GM19023 (cell line): ENCODE measurements around the gene ACR.

Experiments
- ATAC-seq: cut with Tn5 transposase; IDR thresholded peaks from one replicate; pipeline ENCODE4 v1.9.1; 2021; ENCODE audit warnings: mild to moderate bottlenecking, moderate library complexity; ENCODE audit not compliant: unreplicated experiment

Gene ACR

DNA sequence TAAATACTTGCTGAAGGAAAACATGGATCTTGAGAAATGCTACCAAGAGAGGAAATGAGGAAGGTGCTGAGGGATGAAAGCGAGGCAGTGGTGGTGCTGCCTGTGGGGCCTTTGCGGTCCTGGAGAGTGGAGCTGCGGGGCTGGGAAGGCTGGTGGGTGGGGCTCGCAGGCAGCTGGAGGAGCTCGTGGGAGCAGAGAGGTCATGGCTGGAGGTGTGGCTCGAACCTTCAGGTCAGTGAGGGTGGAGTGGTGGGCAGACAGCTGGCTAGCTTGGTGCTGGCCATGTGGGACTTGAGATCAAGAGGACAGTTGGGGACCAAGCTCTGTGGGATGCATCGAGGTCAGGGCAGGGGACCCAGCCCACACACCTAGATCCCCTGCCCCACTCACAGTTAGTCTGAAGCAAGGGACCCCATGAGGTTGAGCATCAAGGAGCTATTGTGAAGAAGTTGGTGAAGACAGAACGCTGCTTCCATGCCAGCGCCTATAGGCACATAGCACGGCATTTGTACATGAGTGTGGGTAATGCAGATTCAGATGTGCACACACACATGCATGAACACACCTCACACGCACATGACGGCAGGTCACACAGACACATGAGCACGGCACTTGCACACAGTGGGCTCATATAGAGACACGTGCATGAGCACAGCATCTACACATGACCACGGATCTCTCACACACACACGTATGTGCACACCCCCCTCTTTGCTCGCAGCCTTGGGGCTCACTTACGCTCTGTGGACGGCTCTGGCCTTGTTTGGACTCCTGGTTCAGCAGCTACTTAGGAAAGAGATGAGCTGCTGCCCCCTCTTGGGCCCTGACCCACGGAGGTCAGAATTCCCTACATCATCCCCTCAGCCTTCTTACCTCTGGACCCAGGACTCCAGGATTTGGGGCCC lies 34.9 kb upstream of the ACR start:
- ATAC-seq: no peak

DNA sequence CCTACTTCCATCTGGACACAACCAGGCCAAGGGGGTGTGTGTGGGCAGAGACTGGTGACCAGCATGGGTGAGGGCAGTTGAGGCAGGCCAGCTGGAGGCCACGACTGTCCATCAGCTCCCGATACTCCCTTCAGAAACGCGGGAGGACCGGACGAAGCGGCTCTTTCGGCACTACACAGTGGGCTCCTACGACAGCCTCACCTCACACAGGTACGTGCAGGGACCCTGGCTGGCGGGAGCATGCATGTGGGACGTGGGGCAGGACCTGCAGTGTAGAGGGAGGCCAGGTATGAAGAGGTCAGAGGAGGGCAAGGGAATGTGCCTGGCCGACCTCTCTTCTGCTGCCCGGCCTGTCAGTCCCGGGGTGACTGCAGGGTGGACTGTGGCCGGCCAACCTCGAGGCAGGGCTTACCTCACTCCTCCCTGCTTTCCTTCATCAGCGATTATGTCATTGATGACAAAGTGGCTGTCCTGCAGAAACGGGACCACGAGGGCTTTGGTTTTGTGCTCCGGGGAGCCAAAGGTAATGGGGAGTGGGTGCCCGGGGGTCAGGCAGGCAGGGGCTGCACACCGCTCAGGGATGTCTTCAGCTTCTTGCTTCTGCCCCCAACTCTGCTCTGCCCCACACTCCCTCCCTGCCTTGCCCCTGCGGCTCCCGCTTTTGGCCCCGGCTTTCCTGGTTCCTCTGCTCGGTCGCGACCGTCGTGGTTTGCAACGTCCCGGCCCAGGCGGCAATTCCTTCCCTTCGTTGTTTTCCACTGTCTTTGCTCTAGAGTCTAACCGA lies 34.1 kb upstream of the ACR start:
- ATAC-seq: no peak

DNA sequence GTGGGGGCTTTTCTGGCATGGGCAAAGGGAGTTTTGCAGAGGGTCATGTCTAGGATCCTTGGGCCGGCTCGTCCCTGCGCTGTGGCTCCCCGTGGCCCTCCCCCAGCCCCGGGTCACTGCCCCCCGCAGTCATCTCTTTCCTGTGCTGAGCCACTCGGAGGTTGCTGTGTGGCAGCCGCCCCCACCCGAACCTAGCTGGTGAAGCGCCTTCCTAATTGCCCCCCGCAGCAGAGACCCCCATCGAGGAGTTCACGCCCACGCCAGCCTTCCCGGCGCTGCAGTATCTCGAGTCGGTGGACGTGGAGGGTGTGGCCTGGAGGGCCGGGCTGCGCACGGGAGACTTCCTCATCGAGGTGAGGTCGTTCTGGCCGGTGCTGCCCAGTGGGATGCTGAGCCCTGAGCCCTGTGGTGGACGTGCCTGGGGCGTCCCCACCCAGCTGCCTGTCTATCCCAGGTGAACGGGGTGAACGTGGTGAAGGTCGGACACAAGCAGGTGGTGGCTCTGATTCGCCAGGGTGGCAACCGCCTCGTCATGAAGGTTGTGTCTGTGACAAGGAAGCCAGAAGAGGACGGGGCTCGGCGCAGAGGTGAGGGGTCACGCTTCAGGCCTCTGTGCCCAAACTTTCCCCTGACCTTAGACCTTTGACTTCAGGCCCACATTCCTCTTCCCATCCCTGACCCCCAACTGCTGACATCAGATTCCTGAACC lies 33.3 kb upstream of the ACR start:
- ATAC-seq: no peak

DNA sequence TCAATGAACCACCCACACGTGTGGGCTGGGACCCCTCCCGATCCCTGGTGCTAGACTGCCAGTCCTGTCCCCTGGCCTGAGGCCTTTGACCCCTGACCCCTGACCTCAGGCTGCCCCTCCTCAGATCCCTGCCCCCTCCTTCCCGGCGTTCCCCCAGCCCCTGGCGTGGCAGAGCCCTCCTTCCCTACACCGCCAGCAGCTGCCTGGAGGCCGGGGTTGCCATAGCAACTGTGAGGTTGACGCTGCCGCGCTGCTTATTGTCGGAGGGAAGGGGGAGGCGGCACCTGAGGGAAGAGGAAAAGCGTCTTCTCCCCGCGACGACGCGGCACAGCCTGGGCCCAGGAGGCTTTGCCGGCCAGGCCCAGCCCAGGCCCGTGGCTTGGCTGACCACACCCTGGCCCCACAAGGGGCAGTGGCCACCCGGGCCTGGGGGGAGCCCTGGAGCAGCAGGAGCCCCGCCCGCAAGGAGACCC lies 32.7 kb upstream of the ACR start:
- ATAC-seq: no peak

DNA sequence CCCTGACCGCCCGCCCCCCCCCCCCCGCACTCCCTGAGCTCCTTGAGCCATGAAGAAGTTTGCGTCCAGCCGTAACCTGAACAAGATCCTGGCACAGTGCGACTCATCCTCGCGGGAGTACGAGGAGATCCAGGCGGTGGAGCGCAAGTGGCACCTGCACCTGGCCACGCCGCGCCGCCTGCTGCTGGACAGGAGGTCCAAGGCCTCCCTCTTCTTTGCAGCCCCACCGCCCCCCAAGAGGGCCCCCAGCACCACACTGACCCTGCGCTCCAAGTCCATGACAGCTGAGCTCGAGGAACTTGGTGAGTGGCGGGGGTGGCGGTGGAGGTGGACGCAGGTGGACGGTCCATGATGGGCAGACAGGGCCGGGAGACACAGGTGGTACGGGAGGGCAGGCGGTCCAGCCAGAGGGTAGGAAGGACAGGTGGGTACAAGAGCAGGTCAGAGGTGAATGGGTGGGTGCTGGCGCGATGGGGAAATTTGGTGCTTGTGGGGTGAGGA lies 32.1 kb upstream of the ACR start:
- no peak for ATAC-seq

DNA sequence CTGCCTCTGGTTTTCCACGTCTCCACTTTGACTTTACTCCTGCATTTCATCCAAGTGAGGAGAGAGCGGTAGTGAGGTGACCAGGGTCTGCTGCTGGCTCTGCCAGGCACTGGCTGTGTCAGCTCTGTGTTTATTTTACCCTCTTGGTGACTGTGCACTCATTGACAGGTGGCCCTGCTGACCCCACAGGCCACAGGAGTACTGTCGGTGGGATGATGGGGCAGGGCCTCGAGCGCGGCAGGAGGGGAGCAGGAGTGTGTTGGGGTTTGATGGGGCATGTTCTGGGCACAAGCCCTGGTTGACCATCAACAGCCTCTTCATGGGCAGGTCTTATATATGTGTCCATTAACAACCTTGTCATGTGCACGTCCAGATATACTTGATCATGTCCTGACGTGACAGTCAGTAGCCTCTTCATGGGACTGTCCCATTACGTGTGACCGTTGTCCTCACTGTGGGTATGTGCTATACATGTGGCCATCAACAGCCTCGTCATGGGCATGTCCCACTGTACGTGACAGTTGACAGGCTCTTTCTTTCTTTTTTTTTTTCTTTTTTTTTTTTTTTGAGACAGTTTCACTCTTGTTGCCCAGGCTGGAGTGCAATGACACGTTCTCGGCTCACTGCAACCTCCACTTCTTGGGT lies 31.4 kb upstream of the ACR start:
- no peak for ATAC-seq

DNA sequence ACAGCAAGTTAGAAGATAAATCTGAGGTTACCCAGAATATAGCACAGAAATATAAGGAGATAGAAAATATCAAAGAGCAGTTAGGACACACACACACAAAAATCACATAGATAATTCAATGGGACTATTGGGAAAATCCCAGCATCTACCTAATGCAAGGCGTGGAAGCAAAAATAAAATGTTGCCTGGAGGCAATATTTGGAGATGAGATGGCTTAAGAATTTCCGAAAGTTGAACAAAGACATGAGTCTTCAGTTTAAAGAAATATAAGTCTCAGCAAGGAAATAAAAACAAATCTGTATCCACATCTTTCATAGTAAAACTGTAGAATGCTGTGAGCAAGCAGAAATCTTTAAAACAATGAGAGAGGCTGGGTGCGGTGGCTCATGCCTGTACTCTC lies 29.5 kb upstream of the ACR start:
- no peak for ATAC-seq

DNA sequence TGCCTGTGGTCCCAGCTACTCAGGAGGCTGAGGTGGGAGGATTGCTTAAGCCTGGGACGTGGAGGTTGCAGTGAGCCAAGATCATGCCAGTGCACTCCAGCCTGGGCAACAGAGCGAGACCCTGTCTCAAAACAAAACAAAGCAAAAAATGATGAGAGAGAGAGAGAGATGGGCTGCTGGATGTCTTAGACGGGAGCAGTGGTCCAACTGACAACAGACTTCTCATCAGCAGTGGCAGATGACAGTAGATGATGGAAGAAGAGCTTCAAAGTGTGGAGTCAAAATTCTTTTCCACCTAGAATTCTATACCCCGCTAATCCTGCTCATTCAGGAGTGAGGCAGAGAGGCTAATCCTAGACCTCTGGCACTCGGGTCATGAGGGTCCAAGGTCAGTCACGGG lies 29.0 kb upstream of the ACR start:
- ATAC-seq: no peak

DNA sequence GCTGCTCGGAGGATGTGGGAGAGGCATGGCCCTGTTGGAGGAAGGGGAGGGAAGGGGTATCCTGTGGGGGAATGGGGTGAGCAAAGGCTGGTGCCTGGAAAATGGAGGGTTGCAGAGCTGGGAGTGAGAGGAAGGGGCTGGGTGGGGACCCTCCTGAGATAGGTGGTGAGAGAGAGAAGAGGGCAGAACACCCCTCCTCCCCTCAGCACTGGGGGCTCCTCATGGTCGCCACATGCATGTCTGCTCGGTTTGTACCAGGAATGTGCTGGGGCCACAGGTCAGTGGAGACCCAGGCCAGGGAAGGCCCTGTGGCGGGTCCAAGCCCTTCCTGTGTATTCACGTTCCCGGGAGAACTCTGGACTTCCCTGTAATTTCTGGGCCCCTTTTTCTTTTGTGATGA lies 27.8 kb upstream of the ACR start:
- no peak for ATAC-seq

DNA sequence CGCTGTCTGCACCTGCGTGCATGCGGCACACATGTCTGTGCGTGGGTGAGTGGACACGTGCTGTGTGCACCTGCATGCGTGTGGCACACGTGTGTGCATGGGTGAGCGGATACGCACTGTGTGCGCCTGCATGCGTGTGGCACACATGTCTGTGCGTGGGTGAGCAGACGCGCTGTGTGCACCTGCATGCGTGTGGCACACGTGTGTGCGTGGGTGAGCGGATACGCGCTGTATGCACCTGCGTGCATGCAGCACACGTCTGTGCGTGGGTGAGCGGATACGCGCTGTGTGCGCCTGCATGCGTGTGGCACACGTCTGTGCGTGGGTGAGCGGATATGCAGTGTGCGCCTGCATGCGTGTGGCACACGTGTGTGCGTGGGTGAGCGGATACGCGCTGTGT lies 27.1 kb upstream of the ACR start:
- ATAC-seq: no peak

DNA sequence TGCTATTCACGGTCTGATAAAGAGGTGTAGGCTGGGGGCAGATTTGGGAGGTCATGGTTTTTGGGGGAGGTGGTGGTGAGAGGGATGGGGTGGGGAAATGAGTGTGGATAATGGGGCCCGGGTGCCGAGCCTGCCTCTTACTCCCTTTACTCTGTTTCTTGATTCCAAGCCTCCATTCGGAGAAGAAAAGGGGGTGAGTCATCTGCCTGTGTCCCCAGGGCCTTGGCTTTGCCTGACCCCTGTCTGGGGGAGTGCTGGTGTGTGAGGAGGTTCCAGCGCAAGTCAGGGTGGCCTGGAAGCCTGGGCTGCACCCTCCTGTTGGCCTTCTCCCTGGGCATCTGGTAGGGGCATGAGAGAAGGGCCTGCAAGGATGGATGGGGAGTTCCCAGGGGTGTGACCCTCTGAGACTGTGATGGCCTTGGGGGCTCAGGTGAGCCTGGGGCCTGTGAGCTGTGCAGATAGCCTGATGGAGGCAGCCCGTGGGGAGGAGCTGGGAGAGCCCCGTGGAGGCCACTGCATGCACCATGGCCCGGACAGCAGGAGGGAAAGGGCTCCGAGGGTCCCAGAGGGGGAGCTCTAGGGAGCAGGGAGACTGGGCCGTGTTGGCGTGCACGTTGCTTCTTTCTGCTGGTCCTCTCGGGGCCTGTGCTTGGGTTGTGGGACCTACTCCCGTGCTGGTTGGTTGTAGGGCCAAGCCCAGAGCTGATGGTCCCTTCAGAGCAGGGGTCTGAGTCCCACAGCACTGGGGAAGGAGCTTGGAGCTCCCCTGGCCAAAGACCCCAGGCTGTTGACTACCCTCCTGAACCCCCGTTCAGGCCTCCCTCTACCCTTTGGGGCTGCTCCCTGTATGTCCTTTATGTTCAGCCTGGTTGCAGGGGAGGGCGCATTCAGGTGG lies 26.3 kb upstream of the ACR start:
- ATAC-seq: no peak

DNA sequence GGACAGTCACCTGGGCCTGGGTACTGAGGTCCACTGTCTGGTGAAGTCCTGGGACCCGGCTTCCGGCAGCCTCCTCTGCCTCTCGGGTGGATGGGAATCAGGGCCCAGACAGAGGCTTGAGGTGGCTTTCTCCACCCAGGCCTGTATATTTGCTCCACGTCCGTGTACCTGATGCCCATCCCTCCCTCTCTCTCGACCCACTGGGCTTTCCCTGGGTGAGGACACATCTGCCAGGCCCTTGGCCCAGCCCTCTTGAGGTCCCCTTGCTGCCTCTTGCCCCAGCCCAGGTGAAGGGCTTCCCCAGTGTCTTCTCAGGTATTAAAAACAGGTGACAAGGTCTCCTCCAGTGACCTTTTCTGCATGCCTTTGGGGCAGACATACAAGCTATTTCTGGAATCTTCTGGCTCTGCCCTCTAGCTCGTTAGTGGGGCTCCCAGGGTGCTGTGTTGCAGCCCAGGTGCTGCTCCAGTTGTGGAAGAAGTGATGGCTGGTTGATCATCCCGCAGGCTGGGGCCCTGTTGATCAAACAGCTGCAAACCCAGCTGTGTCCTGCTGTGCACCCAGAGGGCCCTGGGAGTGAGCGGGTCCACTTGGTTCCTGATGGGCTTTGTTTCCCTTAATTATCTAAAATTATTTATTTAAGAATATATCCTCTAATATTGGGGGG lies 25.5 kb upstream of the ACR start:
- no peak for ATAC-seq

DNA sequence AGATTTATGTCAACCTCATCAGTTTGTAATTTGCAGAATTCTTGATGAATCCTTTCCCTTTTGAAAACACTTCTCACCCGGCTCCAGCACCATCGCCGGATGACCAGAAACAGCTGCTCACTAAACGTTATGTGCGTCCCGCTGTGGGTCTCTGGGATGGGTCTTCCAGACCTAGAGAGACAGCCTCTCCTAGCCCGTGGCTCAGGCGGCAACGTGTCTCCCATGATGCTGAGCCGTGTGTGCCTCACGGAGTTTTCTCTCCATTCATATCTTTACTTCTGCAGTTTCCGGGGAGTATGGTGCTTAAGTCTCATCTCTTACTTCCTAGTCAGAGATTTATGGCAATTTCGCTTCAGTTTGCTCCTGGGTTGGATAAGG lies 25.0 kb upstream of the ACR start:
- no peak for ATAC-seq

DNA sequence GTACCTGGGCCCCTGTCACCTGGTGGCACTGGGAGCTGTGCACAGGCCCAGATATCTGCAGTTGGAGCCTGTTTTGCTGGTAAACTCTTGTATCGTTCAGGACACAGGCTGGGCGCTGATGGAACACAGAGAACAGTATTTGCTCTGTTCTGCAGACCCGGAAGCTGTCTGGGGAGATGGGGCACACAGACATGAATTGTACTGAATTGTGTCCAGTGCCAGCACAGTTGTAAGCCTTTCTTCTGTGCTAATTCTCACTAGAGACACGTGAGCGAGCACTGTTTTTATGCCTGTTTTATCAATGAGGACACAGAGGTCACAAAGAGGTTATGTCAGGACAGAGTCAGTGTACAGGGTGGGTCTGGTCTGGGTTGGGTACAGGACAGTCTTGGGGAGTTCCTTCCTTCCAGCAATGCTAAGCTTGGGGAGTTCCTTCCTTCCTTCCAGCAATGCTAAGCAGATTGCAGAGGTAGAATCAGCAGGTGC lies 24.4 kb upstream of the ACR start:
- ATAC-seq: no peak

DNA sequence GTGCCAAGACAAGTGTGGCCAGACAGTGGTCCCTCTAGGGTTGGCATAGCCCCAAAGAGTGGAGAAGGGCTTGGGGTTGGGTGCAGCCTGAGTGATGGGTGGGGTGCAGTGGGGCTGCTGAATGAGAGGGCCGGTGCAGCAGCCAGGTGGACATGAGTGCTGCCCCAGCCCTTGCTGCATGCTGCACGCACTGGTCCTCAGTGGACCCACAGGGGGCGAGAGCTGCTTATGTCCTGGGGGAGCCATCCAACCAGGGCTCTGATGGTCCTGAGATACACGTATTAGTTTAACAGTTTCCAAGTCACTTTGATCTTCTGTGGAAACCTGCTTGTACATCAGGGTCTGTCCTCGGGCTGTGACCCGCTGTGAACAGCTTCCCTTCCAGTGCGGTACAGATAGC lies 23.9 kb upstream of the ACR start:
- no peak for ATAC-seq

DNA sequence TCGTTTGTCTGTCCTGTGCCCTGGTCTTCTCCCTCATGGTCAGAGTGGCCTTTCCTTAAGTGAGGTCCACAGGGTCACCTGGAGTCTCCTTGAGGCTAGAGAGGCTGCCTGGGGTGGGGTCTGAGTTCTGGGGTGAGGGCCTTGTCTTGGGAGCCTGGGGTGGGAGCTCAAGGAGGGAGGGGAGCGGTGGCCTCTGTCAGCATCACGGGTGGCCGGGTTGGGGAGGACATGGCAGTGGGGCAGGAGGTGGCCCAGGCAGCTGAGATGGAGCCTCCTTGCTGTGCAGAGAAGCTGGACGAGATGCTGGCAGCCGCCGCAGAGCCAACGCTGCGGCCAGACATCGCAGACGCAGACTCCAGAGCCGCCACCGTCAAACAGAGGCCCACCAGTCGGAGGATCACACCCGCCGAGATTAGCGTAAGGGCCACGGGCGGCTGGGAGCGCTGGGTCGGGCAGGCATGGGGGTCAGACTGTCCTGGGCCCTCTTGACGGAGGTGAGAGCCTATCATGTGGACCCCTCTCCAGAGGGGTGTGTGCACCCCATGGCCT lies 23.3 kb upstream of the ACR start:
- ATAC-seq: no peak

DNA sequence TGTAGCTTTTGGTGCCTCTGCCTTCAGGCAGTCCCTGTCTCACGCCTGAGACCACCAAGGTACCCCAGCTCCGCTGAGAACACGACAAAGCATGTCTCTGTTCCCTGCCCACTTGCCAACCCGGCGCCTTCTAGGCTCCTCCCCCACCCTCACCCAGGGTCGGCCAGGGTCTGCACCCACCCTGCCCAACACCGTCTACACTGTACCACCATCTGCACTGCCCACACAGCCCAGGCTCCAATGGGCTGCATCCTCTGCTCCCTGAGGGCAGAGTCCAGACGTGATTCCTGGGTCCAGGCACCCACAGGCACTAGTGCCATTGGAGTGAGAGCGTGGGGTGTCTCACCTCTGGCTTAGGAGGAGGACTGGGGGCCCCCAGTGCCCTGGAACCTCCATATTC lies 22.8 kb upstream of the ACR start:
- ATAC-seq: no peak

DNA sequence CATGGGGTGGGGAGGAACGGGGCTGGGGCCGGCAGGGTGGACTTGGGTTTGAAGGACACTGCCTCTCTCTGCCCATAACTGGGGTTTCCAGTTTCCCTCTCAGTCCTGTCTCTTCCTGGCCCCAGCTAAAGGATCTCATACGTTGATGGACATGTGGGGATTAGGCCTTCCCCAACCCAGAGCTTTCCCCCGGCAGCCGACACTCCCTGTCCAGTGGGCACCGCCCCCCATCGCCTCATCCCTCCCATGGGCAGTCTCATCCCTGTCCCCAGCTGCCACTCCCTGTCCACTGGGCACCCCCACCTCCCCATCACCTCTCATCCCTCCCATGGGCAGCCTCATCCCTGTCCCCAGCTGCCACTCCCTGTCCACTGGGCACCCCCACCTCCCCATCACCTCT lies 22.2 kb upstream of the ACR start:
- ATAC-seq: no peak
